GM12801 (cell line): Measurements from ENCODE around the gene PRSS37.

Experiments
- TF ChIP-seq, protein P1 (sequence below): IDR thresholded peaks from one replicate; pipeline ENCODE4 v1.5.1; 2011; ENCODE audit warnings: control low read depth; ENCODE audit not compliant: insufficient read length; ENCODE audit errors: extremely low read depth

The PRSS37 gene

GRCh38 chr7:141874787-141875186 lies 33.5 kb upstream of the PRSS37 start:
- TF ChIP-seq, protein P1, sequence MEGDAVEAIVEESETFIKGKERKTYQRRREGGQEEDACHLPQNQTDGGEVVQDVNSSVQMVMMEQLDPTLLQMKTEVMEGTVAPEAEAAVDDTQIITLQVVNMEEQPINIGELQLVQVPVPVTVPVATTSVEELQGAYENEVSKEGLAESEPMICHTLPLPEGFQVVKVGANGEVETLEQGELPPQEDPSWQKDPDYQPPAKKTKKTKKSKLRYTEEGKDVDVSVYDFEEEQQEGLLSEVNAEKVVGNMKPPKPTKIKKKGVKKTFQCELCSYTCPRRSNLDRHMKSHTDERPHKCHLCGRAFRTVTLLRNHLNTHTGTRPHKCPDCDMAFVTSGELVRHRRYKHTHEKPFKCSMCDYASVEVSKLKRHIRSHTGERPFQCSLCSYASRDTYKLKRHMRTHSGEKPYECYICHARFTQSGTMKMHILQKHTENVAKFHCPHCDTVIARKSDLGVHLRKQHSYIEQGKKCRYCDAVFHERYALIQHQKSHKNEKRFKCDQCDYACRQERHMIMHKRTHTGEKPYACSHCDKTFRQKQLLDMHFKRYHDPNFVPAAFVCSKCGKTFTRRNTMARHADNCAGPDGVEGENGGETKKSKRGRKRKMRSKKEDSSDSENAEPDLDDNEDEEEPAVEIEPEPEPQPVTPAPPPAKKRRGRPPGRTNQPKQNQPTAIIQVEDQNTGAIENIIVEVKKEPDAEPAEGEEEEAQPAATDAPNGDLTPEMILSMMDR = no peak

- TF ChIP-seq, protein P1 = no peak
Observed at GRCh38 chr7:141872931-141873330, 31.6 kb upstream of the PRSS37 start.

DNA sequence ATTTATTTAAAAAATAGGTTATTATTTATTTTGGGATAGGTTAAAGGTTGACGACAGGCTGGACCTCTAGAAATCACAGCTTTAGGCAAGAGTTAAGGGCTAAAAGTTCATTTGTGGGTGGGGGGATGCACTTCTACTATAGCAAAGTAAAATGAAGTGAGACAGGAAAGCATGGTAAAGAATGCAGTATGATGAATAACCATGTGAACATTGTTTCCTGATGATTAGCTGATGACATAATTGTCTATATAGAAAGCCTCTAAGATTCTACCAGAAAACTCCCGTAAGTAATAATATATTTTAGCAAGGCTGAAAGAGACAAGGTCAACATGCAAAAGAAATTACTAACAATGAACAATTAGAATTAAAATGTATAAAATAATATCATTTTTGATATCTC lies 25.7 kb upstream of the PRSS37 start:
- TF ChIP-seq, protein P1 = no peak

GRCh38 chr7:141864765-141865447 lies 23.6 kb upstream of the PRSS37 start:
- TF ChIP-seq, protein P1 = no peak

DNA sequence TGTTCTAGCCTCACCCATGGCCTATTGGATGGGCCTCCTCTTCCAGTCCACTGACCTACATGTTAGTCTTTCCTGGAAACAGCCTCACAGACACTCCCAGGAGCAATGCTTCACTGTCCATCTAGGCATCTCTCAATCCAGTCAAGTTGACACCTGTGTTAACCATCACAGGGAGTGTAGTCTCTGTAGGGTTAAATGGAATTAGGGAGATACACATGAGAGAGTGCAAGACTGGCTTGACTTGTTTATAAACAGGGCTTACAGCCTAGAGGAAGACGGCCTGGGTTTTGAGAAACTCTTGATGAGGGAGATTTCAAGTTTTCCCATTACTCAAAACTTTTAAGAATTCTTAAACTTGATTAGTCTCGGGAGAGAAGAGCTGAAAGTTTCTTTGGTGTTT lies 18.9 kb upstream of the PRSS37 start:
- TF ChIP-seq, protein P1 = no peak

GRCh38 chr7:141847996-141848395 lies 6.7 kb upstream of the PRSS37 start:
- TF ChIP-seq, protein P1 = no peak

DNA sequence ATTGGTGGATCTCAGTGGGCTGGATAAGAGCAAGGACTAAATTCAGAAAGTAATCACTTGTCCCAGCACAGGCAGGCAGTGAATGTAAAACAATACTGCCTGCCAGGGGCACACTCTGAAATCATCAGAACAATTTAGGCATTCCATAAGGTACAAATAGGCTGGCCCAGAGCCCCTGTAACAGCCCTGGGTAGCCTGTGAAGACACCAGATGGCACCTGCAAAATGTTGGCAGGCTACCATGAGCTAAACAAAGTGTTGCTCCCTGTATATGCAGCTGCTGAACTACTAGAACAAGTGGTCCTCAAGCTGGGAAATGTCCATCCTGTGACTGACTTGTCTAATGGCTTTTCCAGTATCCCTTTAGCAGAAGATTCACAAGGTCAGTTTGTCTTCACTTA lies 3.0 kb upstream of the PRSS37 start:
- TF ChIP-seq, protein P1 = no peak

DNA sequence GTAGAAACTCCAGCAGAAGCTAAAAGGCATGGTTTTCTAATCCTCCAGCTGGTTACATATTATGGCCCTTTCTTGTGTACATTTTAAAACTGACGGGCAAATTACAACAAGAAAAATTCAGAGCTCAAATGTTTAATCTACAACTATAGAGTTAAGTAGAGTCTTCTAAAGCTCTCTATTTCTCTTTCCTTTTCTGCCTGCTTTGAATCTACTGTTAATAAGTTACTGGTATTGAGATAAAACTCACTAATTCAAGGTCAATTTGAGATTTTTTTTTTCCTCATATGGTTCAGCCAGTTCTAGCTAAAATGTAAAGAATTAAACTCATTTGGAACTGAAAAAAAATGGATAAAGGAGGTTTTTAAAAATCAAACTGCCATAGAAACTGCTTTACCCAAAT lies 1.6 kb upstream of the PRSS37 start:
- TF ChIP-seq, protein P1 = no peak
